Dedifferentiated amniotic fluid mesenchymal stem cell (primary cell): ENCODE data around the gene DCBLD1.

Experiments used
- DNase-seq: peaks from one replicate; pipeline ENCODE4 v3.0.0-alpha.2; 2016; ENCODE audit errors: extremely low spot score

DCBLD1 gene

DNA sequence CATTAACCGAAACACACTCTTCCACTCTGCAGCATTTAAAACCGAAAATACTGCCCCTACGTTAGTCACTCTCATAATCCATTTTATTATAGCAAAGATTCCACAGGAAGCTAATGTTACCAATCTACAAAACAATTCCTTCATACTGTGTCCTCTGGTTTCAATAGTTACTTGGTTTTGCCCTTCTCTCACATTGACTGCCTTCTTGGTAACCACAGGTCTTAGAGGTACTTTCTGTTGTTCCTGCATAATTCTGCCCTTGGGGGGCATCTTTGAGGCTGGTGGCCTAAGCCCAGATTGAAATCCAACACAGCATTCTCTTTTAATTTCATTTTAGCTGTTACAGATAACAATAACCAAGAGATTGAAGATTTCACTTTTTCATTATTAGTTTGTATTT lies 9.8 kb upstream of the DCBLD1 start:
- DNase-seq: no peak

DNA sequence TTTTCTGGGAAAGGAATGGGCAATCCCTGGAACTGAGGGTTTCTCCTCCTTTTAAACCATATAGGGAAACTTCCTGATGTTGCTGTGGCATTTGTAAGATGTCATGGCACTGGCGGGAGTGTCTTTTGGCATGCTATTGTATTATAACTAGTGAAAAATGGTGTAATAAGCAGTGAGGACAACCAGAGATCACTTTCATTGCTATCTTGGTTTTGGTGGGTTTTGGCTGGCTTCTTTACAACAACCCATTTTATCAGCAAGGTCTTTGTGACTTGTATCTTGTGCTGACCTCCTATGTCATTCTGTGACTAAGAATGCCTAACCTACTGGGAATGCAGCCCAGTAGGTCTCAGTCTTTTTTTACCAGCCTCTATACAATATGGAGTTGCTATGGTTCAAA lies 9.1 kb upstream of the DCBLD1 start:
- no peak for DNase-seq

DNA sequence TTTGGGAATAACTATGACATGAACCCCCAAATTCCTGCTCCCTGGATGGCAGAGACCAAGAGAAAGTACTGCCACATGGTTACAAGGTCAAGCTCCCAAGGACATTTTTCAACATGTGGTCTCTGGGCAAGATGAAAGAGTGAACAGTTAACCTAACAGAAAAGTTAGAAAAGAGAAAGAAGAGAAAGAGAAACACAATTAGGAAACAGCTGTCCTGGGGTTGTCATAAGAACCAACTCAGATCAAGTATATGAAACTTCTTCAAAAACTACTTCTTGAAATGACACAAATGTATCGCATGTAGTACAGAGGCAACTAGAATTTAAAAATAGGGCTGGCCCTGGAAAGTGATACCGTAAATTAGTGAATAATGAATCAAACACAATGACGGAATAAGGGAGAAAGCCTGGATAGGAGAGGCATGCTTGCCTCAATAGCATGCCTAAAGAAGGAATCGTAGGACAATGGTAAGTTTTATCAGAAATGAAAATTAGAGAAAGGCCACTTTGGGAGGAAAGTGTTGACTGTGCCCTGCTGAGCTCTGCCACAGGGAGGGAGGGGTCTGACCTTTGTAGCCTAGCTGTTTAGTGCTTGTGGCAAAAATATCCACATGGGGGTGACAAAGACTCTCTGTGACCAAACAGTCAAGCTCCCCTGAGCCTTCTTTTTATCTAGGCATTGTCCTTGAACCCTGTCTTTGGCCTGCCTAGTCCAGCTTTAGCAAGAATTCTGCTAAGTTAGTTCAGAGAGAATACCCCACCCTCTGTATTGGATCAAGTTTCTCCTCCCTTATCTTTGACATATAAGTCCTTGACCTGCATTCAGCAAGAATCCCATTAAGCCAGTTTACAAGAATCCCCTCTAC lies 4.3 kb upstream of the DCBLD1 start:
- no peak for DNase-seq

DNA sequence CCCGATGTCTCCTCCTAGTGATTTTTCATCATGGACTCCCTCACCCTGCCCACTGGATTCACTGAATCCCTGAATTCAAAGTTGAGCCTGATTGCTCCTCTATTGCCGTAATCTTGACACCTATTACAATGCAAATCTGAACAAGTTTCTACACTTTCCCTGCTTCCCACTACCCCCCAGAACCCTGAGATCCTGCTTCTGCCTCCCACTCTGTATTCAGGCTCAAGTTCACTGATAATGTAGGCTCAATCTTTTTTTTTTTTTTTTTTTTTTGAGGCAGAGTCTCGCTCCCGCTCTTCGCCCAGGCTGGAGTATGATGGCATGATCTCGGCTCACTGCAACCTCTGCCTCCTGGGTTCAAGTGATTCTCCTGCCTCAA lies 3.6 kb upstream of the DCBLD1 start:
- no peak for DNase-seq

DNA sequence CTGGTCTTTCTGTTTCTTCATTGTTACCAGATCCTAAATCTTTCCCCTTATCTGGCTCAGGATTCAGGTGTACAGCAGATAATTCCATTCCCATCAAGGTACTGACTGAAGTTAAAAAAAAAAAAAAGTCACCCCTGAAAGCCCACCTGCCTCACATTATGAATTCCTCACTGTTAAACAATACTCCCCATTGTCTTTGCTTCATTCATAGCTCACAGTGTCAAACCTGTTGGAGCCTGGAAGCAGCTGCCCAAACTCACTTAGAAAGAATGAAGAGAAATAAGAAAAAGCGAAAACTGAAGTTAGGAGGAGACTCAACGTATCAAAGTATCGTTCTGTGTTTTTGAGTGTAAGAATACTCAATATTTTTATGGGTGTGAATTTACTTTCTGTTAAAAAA lies 1.8 kb upstream of the DCBLD1 start:
- no peak for DNase-seq

DNA sequence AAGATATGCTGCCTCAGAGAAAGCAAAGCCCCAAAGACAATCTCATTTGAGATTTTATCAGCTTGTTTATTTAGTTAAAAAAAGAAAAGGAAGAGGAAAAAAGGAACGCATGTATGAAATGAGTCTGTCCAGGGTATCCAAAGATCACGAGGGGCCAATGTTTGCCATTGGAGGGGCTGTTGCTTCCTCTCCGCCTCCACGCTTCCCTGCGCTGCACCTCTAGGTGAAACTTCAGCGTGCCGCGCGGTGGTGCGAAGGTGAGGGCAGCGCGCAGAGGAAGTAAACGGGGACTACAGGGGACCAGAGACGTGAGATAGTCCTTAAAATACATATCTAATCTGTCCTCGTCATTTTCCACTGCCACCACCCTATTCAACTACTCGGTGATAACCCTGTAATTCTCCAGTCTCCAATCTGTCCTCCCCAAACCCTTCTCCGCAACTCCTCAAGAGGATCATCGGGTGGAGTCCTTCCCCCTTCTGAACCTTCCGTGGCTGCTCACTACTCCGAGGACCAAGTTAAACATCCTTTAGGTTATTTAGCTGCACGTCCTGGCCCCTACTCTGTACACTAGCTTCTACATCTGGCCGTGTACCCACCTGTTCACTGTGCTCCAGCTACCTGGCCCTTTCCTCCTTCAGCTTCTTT lies 1.1 kb upstream of the DCBLD1 start:
- no peak for DNase-seq

DNA sequence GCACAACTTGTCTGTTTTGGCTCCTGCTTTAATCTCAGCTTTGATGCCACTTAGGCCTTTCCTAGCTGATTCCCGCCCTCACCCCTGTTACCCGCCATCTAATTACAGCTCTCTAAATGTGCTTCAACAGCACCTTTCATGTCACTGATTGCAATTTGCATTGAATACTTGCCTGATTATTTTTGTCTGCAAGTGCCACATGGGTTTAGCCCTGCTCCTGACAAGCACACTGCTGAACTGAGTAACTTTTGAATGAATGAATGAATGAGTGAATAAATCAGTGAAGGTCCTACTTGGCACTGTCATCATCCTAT lies 591 bp upstream of the DCBLD1 start:
- DNase-seq: no peak

DNA sequence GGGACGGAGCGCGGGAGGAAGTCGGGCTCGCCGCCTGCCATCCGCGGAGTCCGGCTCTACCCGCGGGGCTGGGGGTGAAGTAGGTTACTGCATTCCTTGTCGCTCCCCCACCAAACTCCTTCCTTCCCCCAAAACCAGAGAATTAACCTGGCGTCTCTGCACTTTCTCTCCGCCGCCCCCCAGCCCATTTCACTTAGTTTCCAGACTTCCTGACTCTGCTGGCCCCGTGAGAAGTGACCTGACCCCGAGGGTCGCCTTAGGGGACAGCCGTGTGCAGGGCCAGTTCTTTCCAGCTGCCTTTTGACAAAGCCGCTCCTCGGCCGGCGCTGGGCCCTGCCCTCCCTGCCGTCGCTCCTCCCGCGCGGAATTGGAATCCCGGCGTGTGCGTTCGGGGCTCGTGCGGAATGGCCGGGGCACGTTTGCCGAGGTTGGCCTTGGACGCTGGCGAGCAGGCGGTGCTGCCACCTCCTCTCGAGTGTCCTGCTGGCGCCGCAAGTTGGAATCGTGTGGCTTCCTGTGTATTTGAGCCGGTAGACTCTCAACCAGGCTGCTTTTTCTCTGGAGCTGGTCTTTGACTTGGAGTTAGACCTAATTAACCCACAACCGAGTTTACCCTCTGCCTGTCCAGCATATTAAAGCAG lies 650 bp downstream of the DCBLD1 start:
- DNase-seq: peak; percentile 63

DNA sequence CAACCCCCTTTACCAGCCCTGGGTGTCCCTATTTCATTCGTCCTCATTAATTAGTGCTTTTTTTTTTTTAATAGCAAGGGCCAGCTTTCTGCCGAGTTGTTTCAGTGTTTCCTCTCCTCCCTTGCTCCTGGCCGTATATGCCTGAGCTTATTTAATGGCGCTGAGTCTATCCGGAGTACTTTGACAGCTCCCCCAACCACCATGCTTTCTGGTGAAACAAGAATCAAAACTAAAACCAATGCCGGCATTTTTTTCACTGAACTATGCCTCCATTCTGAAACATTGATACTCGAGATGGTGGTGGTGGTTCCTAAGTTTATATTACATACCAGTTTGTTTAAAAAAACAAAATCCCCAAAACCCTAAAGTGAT lies 1.2 kb downstream of the DCBLD1 start:
- no peak for DNase-seq

DNA sequence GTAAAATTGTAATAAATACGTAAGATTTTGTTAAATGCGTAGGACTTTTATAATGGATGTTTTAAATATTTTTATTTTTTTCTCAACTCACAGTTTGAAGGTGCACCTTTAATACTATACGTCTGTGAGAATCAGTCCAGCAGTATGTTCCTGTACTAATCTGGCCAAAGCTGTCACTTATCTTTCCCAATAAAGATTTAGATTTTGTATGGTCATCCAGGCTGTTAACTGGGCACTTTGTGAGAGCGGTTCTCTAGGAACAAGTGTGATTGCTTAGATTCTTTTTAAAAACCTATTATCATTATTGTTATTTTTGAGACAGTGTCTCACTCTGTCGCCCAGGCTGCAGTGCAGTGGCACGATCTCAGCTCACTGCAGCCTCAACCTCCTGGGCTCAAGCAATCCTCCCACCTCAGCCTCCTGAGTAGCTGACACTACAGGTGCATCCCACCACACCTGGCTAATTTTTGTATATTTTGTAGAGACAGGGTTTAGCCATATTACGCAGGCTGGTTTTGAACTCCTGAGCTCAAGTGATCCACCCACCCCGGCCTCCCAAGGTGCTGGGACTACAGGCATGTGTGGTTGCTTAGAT lies 1.7 kb downstream of the DCBLD1 start:
- DNase-seq: no peak

DNA sequence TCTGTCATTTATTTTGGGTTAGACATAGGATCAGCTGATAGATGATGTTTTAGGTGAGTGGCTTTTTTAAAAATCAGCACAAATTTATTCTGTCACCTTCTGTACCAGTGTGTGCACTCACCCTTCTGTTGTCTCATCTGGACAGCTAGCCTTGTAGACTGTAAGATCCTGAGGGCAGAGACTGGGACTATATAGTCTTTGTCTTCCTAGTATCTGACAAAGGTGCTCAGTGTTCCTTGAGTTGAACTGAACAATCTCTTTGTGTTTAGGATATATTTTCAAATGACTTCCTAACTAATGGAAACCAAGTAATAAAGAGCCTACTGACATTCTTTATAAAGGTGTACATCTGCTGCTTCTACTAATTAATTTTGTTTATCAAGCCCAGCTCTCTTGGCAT lies 3.0 kb downstream of the DCBLD1 start:
- DNase-seq: no peak

DNA sequence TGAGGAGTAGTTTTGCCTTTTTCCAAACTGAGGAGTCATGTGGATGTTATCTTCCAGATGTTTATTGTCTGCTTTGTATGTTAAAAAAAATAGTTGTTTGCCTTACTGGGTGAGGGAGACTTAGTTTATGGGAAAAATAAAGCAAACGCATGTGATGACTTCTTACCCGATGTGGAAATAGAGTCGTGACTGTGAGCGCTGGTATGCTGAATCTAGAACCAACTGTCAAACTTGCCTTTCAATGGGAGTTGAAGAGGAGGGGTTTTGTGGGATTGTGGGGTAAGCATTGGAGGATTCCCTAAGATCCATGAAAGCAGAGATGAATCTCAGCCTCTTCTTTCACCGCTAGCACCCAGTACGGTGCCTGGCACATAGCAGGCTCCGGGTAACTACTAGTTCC lies 5.3 kb downstream of the DCBLD1 start:
- DNase-seq: no peak

DNA sequence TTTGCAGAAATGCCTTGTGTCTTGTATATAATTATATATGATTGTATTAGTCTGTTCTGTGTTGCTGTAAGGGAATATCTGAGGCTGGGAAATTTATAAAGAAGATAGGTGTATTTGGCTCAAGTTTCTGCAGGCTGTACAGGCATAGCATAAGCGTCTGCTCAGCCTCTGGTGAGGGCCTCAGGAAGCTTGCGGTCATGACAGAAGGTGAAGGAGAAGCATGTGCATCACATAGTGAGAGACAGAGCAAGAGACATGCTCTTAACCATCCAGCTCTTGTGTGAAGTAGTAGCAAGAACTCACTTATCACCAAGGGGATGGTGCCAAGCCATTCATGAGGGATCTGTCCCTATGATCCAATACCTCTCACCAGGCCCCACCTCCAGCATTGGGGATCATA lies 6.5 kb downstream of the DCBLD1 start:
- DNase-seq: no peak

DNA sequence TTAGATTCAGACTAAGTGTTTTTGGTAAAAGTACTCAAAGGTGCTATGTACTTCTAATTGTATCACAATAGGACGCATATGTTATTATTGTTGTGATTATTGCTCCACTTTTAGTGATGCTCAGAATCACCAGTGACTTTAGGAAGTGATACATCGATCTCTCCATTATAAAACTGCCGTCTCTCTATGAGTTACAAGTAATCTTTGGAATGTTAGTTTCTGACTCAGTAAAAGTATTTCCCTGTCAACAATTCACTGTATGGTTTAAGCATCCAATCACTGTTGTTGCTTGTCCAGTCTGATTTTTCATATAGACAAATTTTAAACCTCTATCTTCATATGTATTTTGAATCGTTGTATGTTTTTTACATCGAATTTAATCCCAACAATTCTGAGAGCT lies 9.4 kb downstream of the DCBLD1 start:
- DNase-seq: peak; percentile 38

DNA sequence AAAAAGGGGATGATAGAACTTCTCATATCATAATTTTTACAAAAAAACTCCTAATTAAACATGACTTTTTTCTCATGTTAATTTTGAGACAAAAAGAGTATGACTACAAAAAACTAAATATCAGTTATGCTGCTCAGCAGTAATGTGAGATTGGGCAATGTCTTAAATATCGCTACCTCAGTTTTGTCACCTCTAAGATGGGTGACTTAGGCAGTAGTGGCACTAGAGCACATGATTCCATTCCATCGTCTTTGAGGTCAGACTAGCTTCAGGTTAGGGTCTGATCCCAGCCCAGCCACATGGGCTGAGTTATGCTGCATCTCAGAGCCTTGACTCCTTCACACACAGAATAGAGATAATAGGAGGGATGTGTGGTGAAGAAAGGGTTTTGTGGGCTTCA lies 11.0 kb downstream of the DCBLD1 start:
- DNase-seq: no peak

DNA sequence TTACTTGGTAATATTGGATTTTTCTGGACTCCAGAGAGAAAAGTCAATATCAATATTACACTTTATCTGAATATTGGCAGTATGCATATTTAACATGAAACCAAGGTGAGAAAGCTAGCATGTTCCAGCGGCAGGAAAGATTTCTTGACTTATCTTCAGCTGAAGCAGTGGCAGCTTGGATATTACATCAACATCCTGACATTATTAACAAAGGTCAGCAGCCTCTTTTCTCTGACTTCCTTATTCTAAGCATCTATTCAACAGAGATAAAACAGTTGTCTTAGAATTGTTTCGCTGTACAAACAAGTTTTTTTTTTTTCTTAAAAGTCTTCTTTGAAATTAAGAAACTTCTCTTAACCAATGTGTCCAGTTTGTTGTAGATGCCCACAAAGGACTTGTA lies 11.8 kb downstream of the DCBLD1 start:
- no peak for DNase-seq

DNA sequence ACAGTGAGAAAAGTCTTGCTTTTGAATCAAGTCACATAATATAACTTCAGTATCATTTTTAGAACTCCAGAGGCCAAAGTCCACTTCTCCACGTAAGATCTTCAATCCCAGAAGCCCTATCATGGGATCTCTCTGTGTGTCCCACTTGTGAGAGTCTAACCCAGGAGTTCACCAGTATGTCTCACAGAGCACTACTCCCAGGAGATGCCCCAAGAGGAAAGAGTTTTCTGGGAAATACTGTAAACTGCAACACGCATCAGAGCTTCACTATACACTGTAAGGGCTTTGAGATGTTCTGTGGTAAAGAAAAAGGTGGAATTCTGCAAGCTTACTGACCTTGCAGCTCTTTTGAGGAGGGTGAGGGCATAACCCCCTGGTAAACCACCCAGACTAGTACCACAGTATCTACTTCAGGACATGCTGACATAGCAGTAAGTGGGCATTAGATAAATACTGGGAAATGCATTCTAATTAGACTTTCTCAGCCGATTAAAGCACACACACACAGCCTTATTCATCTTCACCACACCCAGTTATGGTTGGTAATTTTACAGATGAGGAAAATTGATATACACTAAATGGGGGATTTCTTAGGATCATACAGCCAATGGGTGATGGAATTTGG lies 12.3 kb downstream of the DCBLD1 start:
- DNase-seq: no peak

DNA sequence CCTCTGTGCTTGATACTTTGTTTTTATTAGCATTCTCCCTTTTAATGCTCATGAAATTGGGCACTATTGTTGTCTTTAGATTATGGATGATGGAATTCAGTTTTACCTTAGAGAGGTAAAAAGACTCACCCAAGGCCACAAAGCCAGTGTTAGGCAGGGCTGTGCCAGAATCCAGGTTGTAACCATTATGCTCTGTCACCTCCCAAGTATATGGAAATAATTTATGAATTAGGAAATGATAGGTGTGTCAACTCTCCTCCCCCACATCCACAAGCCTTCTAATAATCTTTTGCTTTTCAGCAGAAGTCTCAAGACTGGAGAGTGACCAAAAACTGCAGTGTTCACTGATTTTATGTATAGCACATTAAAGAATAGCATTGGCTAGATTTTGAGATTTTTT lies 13.0 kb downstream of the DCBLD1 start:
- no peak for DNase-seq

DNA sequence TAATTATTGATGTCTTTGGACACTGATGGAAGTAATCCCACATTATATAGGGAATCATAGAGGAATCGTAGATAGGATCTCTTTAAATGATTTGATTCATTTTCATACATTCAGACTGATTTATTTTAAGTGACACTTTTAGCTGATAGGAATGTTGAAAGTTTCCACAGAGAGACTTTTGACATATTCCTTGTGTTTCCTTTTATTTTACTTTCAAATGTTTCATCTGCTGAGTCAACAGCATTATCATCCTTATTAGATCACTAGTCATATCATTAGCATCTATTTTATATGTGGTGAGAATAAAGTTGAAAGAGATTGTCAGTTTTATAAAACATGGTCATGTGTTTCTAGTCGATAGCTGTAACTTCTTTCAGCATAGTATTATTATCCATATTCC lies 13.4 kb downstream of the DCBLD1 start:
- DNase-seq: no peak

DNA sequence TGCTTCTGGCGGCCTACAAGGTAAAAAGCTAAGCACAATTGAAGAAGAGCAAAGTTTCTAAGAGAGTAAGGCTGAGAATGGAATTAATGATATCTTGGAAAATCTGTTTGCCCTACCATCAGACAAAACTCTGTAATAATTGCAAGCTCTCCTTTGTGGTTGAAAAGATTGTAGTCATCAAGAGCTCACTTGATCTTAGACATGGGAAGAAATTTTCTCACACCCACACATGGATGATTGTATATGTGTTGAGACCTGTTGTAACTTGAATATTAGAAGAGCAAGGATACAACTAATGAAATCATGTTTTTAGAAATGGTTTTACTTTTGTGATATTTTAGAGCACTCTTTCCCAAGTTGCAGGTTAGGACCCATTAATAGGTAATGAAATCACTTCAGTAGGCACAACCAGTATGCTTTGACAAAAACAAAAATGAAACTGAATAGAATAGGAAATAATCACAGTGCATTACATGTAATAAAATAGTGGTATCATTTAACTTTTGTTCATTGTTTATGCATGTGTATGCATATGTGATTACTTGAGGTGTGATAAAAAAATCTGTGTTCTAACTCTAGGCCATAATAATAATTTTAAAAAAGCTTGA lies 14.0 kb downstream of the DCBLD1 start:
- no peak for DNase-seq

DNA sequence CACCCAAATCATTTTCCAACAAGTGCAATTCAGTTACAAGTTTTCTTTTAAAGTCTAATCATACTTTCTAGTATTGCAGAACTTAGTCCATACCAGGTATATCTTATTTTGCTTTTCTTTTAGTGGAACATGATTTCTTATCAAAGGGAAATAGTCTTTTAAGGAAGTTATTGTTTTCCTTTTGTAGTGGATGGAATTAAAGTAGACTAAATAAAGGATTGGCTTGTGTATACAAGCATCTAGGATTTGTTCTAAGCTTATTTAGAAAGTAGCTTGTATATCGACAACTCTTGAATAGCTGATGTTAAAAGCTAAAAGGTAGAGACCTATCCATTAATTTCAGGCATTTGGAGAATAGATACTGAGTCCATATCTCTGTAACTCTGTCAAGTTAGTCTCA lies 14.8 kb downstream of the DCBLD1 start:
- no peak for DNase-seq

DNA sequence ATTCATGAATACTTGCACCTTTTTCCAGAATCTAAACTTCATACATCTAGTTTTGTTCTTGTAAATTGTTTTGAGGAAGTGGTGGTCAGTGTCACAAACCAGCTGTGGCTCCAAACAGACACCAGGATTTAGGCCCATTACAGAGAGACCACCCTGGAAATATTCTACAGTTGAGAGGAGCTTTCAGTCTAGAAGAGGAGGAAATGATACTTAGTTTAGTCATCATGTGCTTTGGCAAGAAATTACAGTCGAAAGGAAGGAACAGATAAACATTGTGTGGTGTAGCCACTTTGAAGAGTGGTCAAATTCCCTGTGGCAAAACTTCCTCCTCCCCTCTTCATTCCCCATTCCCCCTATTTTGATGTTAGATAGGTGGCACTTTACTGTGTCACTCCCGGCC lies 15.7 kb downstream of the DCBLD1 start:
- DNase-seq: peak; percentile 47
